Muscle layer of duodenum (tissue), 2 donors: ENCODE data around the gene B4GALT5.

Source experiments
- H3K27ac ChIP-seq: one replicate; pipeline ENCODE4 v1.7.0; 2013; ENCODE audit warnings: mild to moderate bottlenecking, low read length
- H3K27me3 ChIP-seq: one replicate; pipeline ENCODE4 v1.7.0; 2013; ENCODE audit warnings: low read depth, mild to moderate bottlenecking, control low read depth, low read length
- H3K36me3 ChIP-seq, 2 donors: one replicate each; pipeline ENCODE4 v1.7.0; 2013; ENCODE audit warnings: low read length in 2 of 2, control low read depth in 1 of 2, mild to moderate bottlenecking in 1 of 2; ENCODE audit not compliant: insufficient read depth in 2 of 2, control insufficient read depth in 1 of 2
- H3K4me1 ChIP-seq, 2 donors: one replicate each; pipeline ENCODE4 v1.7.0; 2013; ENCODE audit warnings: low read length in 2 of 2, mild to moderate bottlenecking in 2 of 2, control low read depth in 1 of 2, moderate library complexity in 1 of 2; ENCODE audit not compliant: insufficient read depth in 2 of 2, control insufficient read depth in 1 of 2
- H3K4me3 ChIP-seq, 2 donors: one replicate each; pipeline ENCODE4 v1.7.0; 2013; ENCODE audit warnings: low read length in 2 of 2, low read depth in 1 of 2, mild to moderate bottlenecking in 1 of 2
- H3K9me3 ChIP-seq, 2 donors: one replicate each; pipeline ENCODE4 v1.7.0; 2013; ENCODE audit warnings: low read length in 2 of 2, control low read depth in 1 of 2, mild to moderate bottlenecking in 1 of 2; ENCODE audit not compliant: control insufficient read depth in 1 of 2
- donor health status: healthy.

The B4GALT5 gene

GRCh38 chr20:49663112-49663511, 50.6 kb downstream of the B4GALT5 start:
- H3K9me3 ChIP-seq = no peaks in the 10 kb centered on the region
- H3K4me3 ChIP-seq = no peak overlapping the region
- peaks cover 12 to 16% of the 10 kb centered on the region in 2 donors for H3K4me1 ChIP-seq
- H3K36me3 ChIP-seq = no peaks in the 10 kb centered on the region
- no peaks in the 10 kb centered on the region for H3K27me3 ChIP-seq
- no peak overlapping the region for H3K27ac ChIP-seq

- Histone ChIP-seq H3K9me3 (no peaks in the 10 kb centered on the region), H3K4me1 (peaks cover 12 to 23% of the 10 kb centered on the region in 2 donors), H3K4me3 (no peak overlapping the region), H3K27me3 (no peaks in the 10 kb centered on the region), H3K27ac (no peak overlapping the region), H3K36me3 (no peaks in the 10 kb centered on the region)
Observed at GRCh38 chr20:49661560-49662329, 51.9 kb downstream of the B4GALT5 start.

- Histone ChIP-seq H3K36me3 (peaks cover 0 to 4% of the 10 kb centered on the region in 2 donors), H3K4me1 (peaks cover 12 to 23% of the 10 kb centered on the region in 2 donors), H3K27me3 (no peaks in the 10 kb centered on the region), H3K9me3 (no peaks in the 10 kb centered on the region), H3K4me3 (no peak overlapping the region), H3K27ac (no peak overlapping the region)
Observed at GRCh38 chr20:49660912-49661311, 52.8 kb downstream of the B4GALT5 start.

- no peak overlapping the region for H3K27ac ChIP-seq
- peaks cover 12 to 23% of the 10 kb centered on the region in 2 donors for H3K4me1 ChIP-seq
- H3K27me3 ChIP-seq = no peaks in the 10 kb centered on the region
- peaks cover 6 to 15% of the 10 kb centered on the region in 2 donors for H3K36me3 ChIP-seq
- H3K4me3 ChIP-seq = no peak overlapping the region
- no peaks in the 10 kb centered on the region for H3K9me3 ChIP-seq
Observed at GRCh38 chr20:49659056-49659455, 54.6 kb downstream of the B4GALT5 start.

GRCh38 chr20:49658508-49658907, 55.2 kb downstream of the B4GALT5 start:
- H3K4me3 ChIP-seq = no peak overlapping the region
- no peaks in the 10 kb centered on the region for H3K27me3 ChIP-seq
- H3K4me1 ChIP-seq = peaks cover 12 to 23% of the 10 kb centered on the region in 2 donors
- no peaks in the 10 kb centered on the region for H3K9me3 ChIP-seq
- no peak overlapping the region for H3K27ac ChIP-seq
- peaks cover 11 to 20% of the 10 kb centered on the region in 2 donors for H3K36me3 ChIP-seq

- H3K27me3 ChIP-seq = no peaks in the 10 kb centered on the region
- H3K27ac ChIP-seq = no peak overlapping the region
- no peak overlapping the region for H3K4me3 ChIP-seq
- peaks cover 12 to 23% of the 10 kb centered on the region in 2 donors for H3K4me1 ChIP-seq
- peaks cover 20 to 23% of the 10 kb centered on the region in 2 donors for H3K36me3 ChIP-seq
- no peaks in the 10 kb centered on the region for H3K9me3 ChIP-seq
Observed at GRCh38 chr20:49657118-49657901, 56.4 kb downstream of the B4GALT5 start.

- Histone ChIP-seq H3K27ac (no peak overlapping the region), H3K9me3 (no peaks in the 10 kb centered on the region), H3K4me1 (peaks cover 5 to 23% of the 10 kb centered on the region in 2 donors), H3K36me3 (peaks cover 20 to 23% of the 10 kb centered on the region in 2 donors), H3K27me3 (no peaks in the 10 kb centered on the region), H3K4me3 (no peak overlapping the region)
Observed at GRCh38 chr20:49656304-49656703, 57.4 kb downstream of the B4GALT5 start.

GRCh38 chr20:49653925-49654434, 59.7 kb downstream of the B4GALT5 start:
- H3K9me3 ChIP-seq = no peaks in the 10 kb centered on the region
- no peaks in the 10 kb centered on the region for H3K27me3 ChIP-seq
- H3K36me3 ChIP-seq = peaks cover 23 to 26% of the 10 kb centered on the region in 2 donors
- peaks cover 0 to 16% of the 10 kb centered on the region in 2 donors for H3K4me1 ChIP-seq
- no peak overlapping the region for H3K27ac ChIP-seq
- no peak overlapping the region for H3K4me3 ChIP-seq

- no peaks in the 10 kb centered on the region for H3K9me3 ChIP-seq
- no peak overlapping the region for H3K27ac ChIP-seq
- peaks cover 47 to 48% of the 10 kb centered on the region in 2 donors for H3K36me3 ChIP-seq
- H3K4me3 ChIP-seq = no peak overlapping the region
- no peaks in the 10 kb centered on the region for H3K27me3 ChIP-seq
- no peaks in the 10 kb centered on the region for H3K4me1 ChIP-seq
Observed at GRCh38 chr20:49649672-49650071, 64.0 kb downstream of the B4GALT5 start.

GRCh38 chr20:49647550-49647949, 66.1 kb downstream of the B4GALT5 start:
- H3K4me1 ChIP-seq = peaks cover 0 to 8% of the 10 kb centered on the region in 2 donors
- no peak overlapping the region for H3K4me3 ChIP-seq
- no peak overlapping the region for H3K27ac ChIP-seq
- no peaks in the 10 kb centered on the region for H3K27me3 ChIP-seq
- H3K36me3 ChIP-seq = peaks cover 39 to 49% of the 10 kb centered on the region in 2 donors
- no peaks in the 10 kb centered on the region for H3K9me3 ChIP-seq

- peaks cover 0 to 8% of the 10 kb centered on the region in 2 donors for H3K4me1 ChIP-seq
- peaks cover 45 to 59% of the 10 kb centered on the region in 2 donors for H3K36me3 ChIP-seq
- no peaks in the 10 kb centered on the region for H3K9me3 ChIP-seq
- H3K4me3 ChIP-seq = no peak overlapping the region
- H3K27me3 ChIP-seq = no peaks in the 10 kb centered on the region
- H3K27ac ChIP-seq = no peak overlapping the region
Observed at GRCh38 chr20:49646528-49646927, 67.2 kb downstream of the B4GALT5 start.
